H1 (cell line): Measurements from ENCODE around the gene BCAS1. TPM values are rescaled to one million over a fixed set of nuclear protein-coding genes. Genes with fewer than 3 reads are reported as not detected.

Experiments used
- ATF3 ChIP-seq: IDR thresholded peaks from 2 replicates; pipeline ENCODE4 v1.6.1; 2011; ENCODE audit warnings: low read depth, mild to moderate bottlenecking, low read length; ENCODE audit not compliant: insufficient read depth
- CHD1 ChIP-seq: IDR thresholded peaks from 2 replicates; pipeline ENCODE4 v1.6.1; 2012; ENCODE audit warnings: low read depth, low read length, improper control_type of control experiment
- CTCF ChIP-seq, 3 experiments: IDR thresholded peaks; 1 replicate in 2 of 3; 2 replicates in 1 of 3; pipeline versions ENCODE4 v1.5.1 to v1.6.1; 2011; ENCODE audit warnings: low read length in 3 of 3, mild to moderate bottlenecking in 3 of 3, inconsistent platforms in 2 of 3, low read depth in 1 of 3, moderate library complexity in 1 of 3; ENCODE audit not compliant: insufficient read depth in 1 of 3; ENCODE audit errors: control extremely low read depth in 1 of 3
- HDAC2 ChIP-seq, 2 experiments: fragments of 300-600 bp in 1 of 2; sonication (generic) in 1 of 2; IDR thresholded peaks; 2 replicates each; pipeline ENCODE4 v1.6.1; 2011 to 2012; ENCODE audit warnings: low read depth in 2 of 2, low read length in 2 of 2, mild to moderate bottlenecking in 2 of 2, moderate library complexity in 2 of 2, borderline replicate concordance in 1 of 2, inconsistent platforms in 1 of 2
- POLR2A ChIP-seq, 2 experiments: IDR thresholded peaks; 1 replicate in 1 of 2; 2 replicates in 1 of 2; pipeline ENCODE4 v1.6.1; 2011; ENCODE audit warnings: low read depth in 2 of 2, low read length in 2 of 2, mild to moderate bottlenecking in 2 of 2; ENCODE audit errors: control extremely low read depth in 1 of 2
- SIRT6 ChIP-seq: IDR thresholded peaks from one replicate; pipeline ENCODE4 v1.7.1; 2012; ENCODE audit warnings: low read length, inconsistent platforms
- SIX5 ChIP-seq: IDR thresholded peaks from 2 replicates; pipeline ENCODE4 v1.6.1; 2011; ENCODE audit warnings: mild to moderate bottlenecking, low read depth, low read length
- SRF ChIP-seq: IDR thresholded peaks from 2 replicates; pipeline ENCODE4 v1.6.1; 2011; ENCODE audit warnings: mild to moderate bottlenecking, low read depth, low read length, moderate library complexity
- SUZ12 ChIP-seq: fragments of 200-600 bp; sonication (generic); IDR thresholded peaks from 2 replicates; pipeline ENCODE4 v1.6.1; 2012; ENCODE audit warnings: mild to moderate bottlenecking, inconsistent platforms, low read length, moderate library complexity, mixed read lengths
- polyA plus RNA-seq, 7 experiments: library from polyadenylated mRNA; depleted of rRNA in 3 of 7; stranded (reverse) in 5 of 7; unstranded in 2 of 7; fragments of >200 nt in 5 of 7; fragments of 200-250 nt in 2 of 7; gene quantifications; 1 replicate in 5 of 7; 2 replicates in 1 of 7; 4 replicates in 1 of 7; pipeline versions ENCODE4 v1.2.1 to v1.2.3, GENCODE V29; 2011 to 2013; ENCODE audit warnings: missing spikeins in 2 of 7, mixed read lengths in 2 of 7
- total RNA-seq: library from RNA; stranded (reverse); fragmentation: NEBNext Ultra II Directional; extraction: Animal tissue kit (Norgen Biotek cat#: 25700); gene quantifications from 2 replicates; pipeline ENCODE4 v1.2.1, GENCODE V29; 2021

The BCAS1 gene
- total and polyA plus RNA-seq, 2 of the 8 experiments (the other 6 are each of a cell fraction or from before 2014, with no cell fraction given) = 0.06 to 0.19 TPM

GRCh38 chr20:54085425-54085824 lies 15.0 kb upstream of the BCAS1 start (continued):
- TF ChIP-seq CTCF (IDR thresholded peaks at IDR 0.05; ENCODE audit: control extremely low read depth in 1 of 3, insufficient read depth in 1 of 3, low read depth in 1 of 3, low read length in 3 of 3) (no peak), ATF3 (no peak), SIX5 (no peak), CHD1 (no peak), SUZ12 (no peak), SRF (no peak), POLR2A (IDR thresholded peaks at IDR 0.05; ENCODE audit: control extremely low read depth in 1 of 2, low read depth in 2 of 2, low read length in 2 of 2) (no peak), HDAC2 (IDR thresholded peaks at IDR 0.05; ENCODE audit: borderline replicate concordance in 1 of 2, low read depth in 2 of 2, low read length in 2 of 2) (no peak), SIRT6 (no peak)
- TF ChIP-seq, all 59 proteins: peak for 0
